Measurements from ENCODE around the gene C12orf76. TPM values are rescaled to one million over a fixed set of nuclear protein-coding genes. Genes with fewer than 3 reads are reported as not detected.
"Not testable (repeated sequence)": the region's sequence is repeated elsewhere in the genome, so short reads cannot be mapped to it uniquely, and the experiment has no call there.

C12orf76 gene
- total RNA-seq, 1 donor, result 10.3 TPM

DNA sequence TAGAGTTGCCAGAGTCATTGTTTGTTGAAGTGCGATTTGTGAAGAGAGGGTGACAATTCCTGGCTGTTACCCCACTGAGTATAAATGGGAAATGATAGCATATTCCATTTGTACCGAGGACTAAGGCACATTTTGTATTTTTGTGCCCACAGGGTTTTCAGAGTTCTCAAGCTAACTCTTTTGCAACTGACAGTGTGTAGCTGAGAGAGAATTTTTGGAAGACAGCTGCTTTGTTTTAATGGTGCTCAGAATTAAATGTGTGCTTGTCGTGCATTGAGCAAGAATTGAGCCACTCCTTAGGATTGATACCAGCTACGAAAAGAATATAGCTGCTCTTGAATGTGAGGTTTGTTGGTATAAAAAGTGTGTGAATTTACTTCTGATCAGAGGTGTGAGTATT is 27.4 kb downstream of the C12orf76 start:
- DNase-seq (ENCODE audit: low read depth), result no peak
- TF ChIP-seq, protein P1, sequence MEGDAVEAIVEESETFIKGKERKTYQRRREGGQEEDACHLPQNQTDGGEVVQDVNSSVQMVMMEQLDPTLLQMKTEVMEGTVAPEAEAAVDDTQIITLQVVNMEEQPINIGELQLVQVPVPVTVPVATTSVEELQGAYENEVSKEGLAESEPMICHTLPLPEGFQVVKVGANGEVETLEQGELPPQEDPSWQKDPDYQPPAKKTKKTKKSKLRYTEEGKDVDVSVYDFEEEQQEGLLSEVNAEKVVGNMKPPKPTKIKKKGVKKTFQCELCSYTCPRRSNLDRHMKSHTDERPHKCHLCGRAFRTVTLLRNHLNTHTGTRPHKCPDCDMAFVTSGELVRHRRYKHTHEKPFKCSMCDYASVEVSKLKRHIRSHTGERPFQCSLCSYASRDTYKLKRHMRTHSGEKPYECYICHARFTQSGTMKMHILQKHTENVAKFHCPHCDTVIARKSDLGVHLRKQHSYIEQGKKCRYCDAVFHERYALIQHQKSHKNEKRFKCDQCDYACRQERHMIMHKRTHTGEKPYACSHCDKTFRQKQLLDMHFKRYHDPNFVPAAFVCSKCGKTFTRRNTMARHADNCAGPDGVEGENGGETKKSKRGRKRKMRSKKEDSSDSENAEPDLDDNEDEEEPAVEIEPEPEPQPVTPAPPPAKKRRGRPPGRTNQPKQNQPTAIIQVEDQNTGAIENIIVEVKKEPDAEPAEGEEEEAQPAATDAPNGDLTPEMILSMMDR (IDR thresholded peaks at IDR 0.05; ENCODE audit: insufficient read depth, low read length), result no peak

DNA sequence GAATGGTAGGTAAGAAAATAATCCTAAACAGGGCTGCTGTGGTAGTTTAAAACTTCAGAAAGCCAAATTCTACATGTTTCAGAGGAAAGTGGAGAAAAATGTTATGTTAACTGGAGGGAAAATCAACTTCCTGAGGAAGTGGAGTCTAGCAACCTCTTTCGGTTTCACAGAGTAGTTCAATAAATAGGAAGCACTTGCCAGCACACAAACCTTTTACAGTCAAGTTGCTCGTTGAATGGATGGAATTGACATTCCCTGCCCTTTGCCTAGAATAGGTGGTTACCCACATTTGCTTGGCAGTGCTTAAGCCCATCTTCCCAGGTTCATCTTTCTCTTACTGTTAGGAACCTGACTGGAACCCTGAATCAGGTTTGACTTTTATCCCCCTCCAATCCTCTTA is 33.2 kb downstream of the C12orf76 start:
- TF ChIP-seq, protein P1 (IDR thresholded peaks at IDR 0.05; ENCODE audit: insufficient read depth, low read length), result no peak
- DNase-seq (ENCODE audit: low read depth), result no peak
- H3K4me3 ChIP-seq (ENCODE audit: low read depth, low read length), result no peak overlapping the region

More for the DNA sequence above, 27.4 kb downstream of the C12orf76 start:
- H3K4me3 ChIP-seq (ENCODE audit: low read depth, low read length), result no peak overlapping the region

DNA sequence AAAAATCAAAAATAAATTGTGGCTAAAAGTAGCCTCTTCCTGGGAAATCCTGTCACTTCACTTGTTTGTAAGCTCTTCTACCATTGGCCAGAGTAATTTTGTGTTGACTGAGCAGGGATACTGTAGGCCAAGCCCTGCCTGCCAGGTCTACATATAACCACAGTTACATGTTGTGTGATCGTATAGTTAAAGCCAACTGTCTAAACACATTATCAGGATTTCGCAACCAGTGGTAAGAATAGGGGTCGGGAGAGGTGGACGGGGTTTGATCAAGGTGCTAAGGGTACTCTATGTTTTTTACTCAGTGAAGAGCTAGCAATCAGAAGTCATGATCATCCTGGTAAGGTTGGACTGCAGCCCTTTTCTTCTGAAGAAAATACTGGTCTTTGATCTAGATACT is 35.7 kb downstream of the C12orf76 start:
- DNase-seq (ENCODE audit: low read depth), result no peak
- TF ChIP-seq, protein P1 (IDR thresholded peaks at IDR 0.05; ENCODE audit: insufficient read depth, low read length), result no peak
- H3K4me3 ChIP-seq (ENCODE audit: low read depth, low read length), result no peak overlapping the region

DNA sequence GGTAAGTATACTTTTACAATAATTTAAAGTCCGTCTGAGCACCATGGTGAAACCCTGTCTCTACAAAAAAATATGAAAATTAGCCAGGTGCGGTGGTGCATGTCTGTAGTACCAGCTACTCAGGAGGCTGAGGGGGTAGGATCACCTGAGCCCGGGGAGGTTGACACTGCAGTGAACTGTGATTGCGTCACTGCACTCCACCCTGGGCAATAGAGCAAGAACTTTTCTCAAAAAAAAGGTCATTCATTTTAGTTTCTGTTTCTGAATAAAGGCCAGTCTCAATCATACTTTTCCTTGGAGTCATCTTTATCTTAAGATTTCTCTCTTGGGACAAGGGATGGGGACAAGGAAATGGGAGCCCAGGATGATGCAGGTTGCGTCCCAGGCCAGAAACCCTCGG is 36.2 kb downstream of the C12orf76 start:
- peak; percentile 46 for DNase-seq (ENCODE audit: low read depth)
- H3K4me3 ChIP-seq (ENCODE audit: low read depth, low read length), result no peak overlapping the region
- TF ChIP-seq, protein P1 (IDR thresholded peaks at IDR 0.05; ENCODE audit: insufficient read depth, low read length), result no peak

DNA sequence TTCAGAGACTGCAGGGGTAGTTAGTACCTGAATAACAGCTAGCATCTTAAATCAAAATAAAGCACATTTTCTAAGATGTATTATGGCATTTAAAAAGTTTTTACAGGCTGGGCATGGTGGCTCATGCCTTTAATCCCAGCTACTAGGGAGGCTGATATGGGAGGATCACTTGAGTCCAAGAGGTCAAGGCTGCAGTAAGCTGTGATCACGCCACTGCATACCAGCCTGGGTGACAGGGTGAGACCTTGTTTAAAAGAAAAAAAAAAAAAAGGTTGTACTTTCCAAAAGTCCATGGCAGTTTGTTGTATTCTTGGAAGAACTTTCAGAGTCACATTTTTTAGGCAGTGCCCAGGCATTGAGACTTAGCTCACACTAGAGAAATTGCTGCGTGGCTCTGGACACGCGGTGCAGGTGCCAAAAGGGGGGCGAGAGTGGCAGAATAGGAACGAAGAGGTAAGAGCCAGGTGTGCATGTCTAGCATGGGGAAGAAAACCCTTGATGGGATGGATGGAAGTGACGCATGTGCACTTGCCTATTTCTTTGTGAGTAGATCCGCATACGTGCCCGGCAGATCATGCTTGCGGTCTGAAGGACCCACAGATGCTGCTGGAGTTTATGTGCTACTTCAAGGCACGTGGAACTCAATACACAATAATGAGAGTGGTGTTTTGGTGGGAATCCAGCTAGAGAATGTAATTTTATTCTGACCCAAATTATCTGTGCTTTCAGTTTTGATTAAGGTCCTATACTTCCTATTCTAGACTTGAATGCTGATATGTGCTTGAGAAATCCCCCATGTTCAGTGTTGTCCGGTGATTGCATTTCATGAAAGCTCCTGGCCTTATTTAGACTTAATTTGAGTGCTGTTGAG is 37.2 kb downstream of the C12orf76 start:
- no peak overlapping the region for H3K4me3 ChIP-seq (ENCODE audit: low read depth, low read length)
- TF ChIP-seq, protein P1 (IDR thresholded peaks at IDR 0.05; ENCODE audit: insufficient read depth, low read length), result no peak
- no peak for DNase-seq (ENCODE audit: low read depth)

DNA sequence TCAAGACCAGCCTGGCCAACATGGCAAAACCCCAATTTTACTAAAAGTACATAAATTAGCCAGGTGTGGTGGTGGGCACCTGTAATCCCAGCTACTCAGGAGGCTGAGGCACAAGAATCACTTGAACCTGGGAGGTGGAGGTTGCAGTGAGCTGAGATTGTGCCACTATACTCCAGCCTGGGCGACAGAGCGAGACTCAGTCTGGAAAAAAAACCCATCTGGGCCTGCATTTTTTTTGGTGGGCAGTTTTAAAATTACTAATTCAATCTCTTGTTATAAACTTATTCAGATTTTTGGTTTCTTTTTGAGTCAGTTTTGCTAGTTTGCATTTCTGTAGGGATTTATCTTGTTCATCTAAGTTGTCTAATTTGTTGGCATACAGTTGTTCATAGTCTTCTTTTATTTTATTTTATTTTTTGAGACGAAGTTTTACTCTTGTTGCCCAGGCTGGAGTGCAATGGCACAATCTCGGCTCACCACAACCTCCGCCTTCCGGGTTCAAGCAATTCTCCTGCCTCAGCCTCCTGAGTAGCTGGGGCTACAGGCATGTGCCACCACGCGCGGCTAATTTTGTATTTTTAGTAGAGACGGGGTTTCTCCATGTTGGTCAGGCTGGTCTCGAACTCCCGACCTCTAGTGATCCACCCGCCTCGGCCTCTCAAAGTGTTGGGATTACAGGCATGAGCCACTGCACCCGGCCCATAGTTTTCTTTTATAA is 39.5 kb downstream of the C12orf76 start:
- H3K4me3 ChIP-seq (ENCODE audit: low read depth, low read length); DNase-seq (ENCODE audit: low read depth): not testable (repeated sequence)

DNA sequence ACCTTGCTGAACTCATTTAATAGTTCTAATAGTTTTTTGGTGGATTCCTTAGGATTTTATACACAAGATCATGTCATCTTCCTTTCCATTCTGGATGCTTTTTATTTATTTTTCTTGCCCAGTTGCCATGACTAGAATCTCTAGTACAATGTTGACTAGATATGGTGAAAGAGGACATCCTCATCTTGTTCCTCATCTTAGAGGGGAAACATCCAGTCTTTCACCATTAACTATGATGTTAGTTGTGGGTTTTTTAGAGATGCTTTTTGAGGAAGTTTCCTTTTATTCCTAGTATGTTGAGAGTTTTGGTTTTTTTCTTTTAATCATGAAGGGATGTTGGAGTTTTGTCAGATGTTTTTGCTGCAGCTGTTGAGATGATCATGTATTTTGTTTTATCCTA is 40.4 kb downstream of the C12orf76 start:
- TF ChIP-seq, protein P1 (IDR thresholded peaks at IDR 0.05; ENCODE audit: insufficient read depth, low read length), result no peak
- no peak for DNase-seq (ENCODE audit: low read depth)
- no peak overlapping the region for H3K4me3 ChIP-seq (ENCODE audit: low read depth, low read length)

Data from fibroblast of the aortic adventitia (primary cell).